Measurements from ENCODE around the gene LYPD6B.

The LYPD6B gene

DNA sequence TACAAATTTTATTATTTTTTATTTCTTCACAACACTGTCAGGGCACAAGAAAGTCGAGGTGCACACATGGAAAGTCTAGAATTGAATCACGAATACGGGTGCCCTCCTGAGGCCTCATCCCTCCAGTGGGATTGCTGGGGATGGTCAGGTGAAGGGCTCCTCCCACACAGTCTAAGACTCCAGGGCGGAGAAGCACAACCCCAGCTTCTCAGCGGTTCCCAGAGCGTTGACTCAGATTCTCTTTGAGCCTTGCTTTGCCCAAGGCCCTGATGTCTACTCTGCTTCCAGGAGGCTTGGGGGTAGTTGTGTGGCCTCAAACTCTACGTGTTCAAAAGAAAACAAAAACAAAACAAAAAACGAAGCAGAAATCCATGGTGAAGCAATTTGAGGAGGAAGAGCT, 108.4 kb downstream of the LYPD6B start:
- Histone ChIP-seq H3K36me3 (ENCODE audit: insufficient read depth, low read length) (no peaks in the 10 kb centered on the region), H3F3A (ENCODE audit: low read depth) (no peaks in the 10 kb centered on the region), H3K79me2 (ENCODE audit: insufficient read depth, low read length) (no peaks in the 10 kb centered on the region), H2AFZ (ENCODE audit: low read length) (no peak overlapping the region), H3K9me3 (ENCODE audit: insufficient read depth, low read depth, low read length) (no peaks in the 10 kb centered on the region), H4K20me1 (ENCODE audit: insufficient read depth, low read length, poor library complexity, severe bottlenecking) (no peaks in the 10 kb centered on the region), H3K27me3 (ENCODE audit: insufficient read depth, low read length, poor library complexity, severe bottlenecking) (no peaks in the 10 kb centered on the region), H3K9me2 (replicated peaks; ENCODE audit: low read depth, low read length) (no peaks in the 10 kb centered on the region), H3K4me1 (ENCODE audit: insufficient read depth, low read length, poor library complexity, severe bottlenecking) (no peaks in the 10 kb centered on the region), H3K4me3 (ENCODE audit: low read length, poor library complexity, severe bottlenecking) (no peak overlapping the region), H3K9ac (ENCODE audit: low read depth, low read length, poor library complexity, severe bottlenecking) (no peak overlapping the region), H3K4me2 (ENCODE audit: low read depth, low read length, poor library complexity, severe bottlenecking) (no peak overlapping the region)
- TF ChIP-seq EZH2phosphoT487 (IDR thresholded peaks at IDR 0.05; ENCODE audit: borderline replicate concordance) (no peak), CTCF (conservative IDR thresholded peaks at IDR 0.05; ENCODE audit: low read length) (no peak)

DNA sequence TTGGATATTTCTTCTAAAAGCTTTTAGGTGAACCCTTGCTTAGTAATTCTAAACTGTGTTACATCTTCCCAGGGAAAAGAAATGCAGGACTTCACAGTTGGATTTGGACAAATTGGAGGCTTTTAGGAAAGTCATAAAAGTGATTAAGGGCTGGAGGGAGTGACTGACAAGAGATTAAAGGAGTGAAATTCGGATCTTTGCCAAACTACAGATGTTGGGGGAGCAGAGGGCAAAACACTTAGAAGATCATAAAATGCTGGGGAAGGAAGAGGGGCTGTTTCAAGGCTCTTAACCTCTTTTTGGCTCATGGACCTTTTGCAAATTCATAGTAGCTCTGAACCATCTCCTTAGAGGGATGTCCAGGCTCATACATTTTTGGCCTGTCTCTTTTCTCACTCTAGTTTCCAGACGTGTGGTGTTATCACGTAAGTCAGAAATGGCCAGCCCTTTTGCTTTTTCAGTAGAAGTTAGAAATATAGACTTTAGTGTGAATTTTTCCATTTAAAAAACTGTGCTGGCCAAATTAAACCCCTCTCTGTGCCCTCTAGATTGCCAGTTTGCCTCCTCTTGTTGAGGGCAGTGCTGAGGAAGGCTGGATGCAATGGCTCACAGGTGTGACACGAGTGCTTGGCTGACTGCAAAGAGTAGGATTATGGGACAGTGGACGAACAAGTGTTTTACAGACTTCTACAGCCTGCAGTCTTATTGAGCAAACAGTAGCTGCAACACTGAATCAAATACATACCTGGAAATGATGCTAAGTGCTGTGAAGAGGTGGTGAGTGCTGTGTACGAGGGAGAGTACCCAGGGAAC, 109.9 kb downstream of the LYPD6B start:
- H2AFZ ChIP-seq (ENCODE audit: low read length): no peak overlapping the region
- no peaks in the 10 kb centered on the region for H3K9me3 ChIP-seq (ENCODE audit: insufficient read depth, low read depth, low read length)
- H3K36me3 ChIP-seq (ENCODE audit: insufficient read depth, low read length): no peaks in the 10 kb centered on the region
- no peak overlapping the region for H3K4me2 ChIP-seq (ENCODE audit: low read depth, low read length, poor library complexity, severe bottlenecking)
- no peak overlapping the region for H3K9ac ChIP-seq (ENCODE audit: low read depth, low read length, poor library complexity, severe bottlenecking)
- no peaks in the 10 kb centered on the region for H3F3A ChIP-seq (ENCODE audit: low read depth)
- H3K9me2 ChIP-seq (replicated peaks; ENCODE audit: low read depth, low read length): no peaks in the 10 kb centered on the region
- no peaks in the 10 kb centered on the region for H3K27me3 ChIP-seq (ENCODE audit: insufficient read depth, low read length, poor library complexity, severe bottlenecking)
- H4K20me1 ChIP-seq (ENCODE audit: insufficient read depth, low read length, poor library complexity, severe bottlenecking): no peaks in the 10 kb centered on the region
- no peak overlapping the region for H3K4me3 ChIP-seq (ENCODE audit: low read length, poor library complexity, severe bottlenecking)
- TF ChIP-seq EZH2phosphoT487 (IDR thresholded peaks at IDR 0.05; ENCODE audit: borderline replicate concordance): no peak
- TF ChIP-seq CTCF (conservative IDR thresholded peaks at IDR 0.05; ENCODE audit: low read length): no peak
- H3K4me1 ChIP-seq (ENCODE audit: insufficient read depth, low read length, poor library complexity, severe bottlenecking): no peaks in the 10 kb centered on the region
- no peaks in the 10 kb centered on the region for H3K79me2 ChIP-seq (ENCODE audit: insufficient read depth, low read length)

- Histone ChIP-seq H3K9ac (ENCODE audit: low read depth, low read length, poor library complexity, severe bottlenecking) (no peak overlapping the region), H3K36me3 (ENCODE audit: insufficient read depth, low read length) (no peaks in the 10 kb centered on the region), H3K9me3 (ENCODE audit: insufficient read depth, low read depth, low read length) (no peaks in the 10 kb centered on the region), H3K4me1 (ENCODE audit: insufficient read depth, low read length, poor library complexity, severe bottlenecking) (no peaks in the 10 kb centered on the region), H3F3A (ENCODE audit: low read depth) (no peaks in the 10 kb centered on the region), H3K9me2 (replicated peaks; ENCODE audit: low read depth, low read length) (no peaks in the 10 kb centered on the region), H3K4me3 (ENCODE audit: low read length, poor library complexity, severe bottlenecking) (no peak overlapping the region), H3K79me2 (ENCODE audit: insufficient read depth, low read length) (no peaks in the 10 kb centered on the region), H3K27me3 (ENCODE audit: insufficient read depth, low read length, poor library complexity, severe bottlenecking) (no peaks in the 10 kb centered on the region), H2AFZ (ENCODE audit: low read length) (no peak overlapping the region), H3K4me2 (ENCODE audit: low read depth, low read length, poor library complexity, severe bottlenecking) (no peak overlapping the region), H4K20me1 (ENCODE audit: insufficient read depth, low read length, poor library complexity, severe bottlenecking) (no peaks in the 10 kb centered on the region)
- no peak for TF ChIP-seq CTCF (conservative IDR thresholded peaks at IDR 0.05; ENCODE audit: low read length)
- no peak for TF ChIP-seq EZH2phosphoT487 (IDR thresholded peaks at IDR 0.05; ENCODE audit: borderline replicate concordance)
These were observed 110.5 kb downstream of the LYPD6B start for GRCh38 chr2:149149007-149149297.

All from Loucy (cell line).